Adrenal gland (tissue), 12 donors: ENCODE data around the gene WWC2. TPM values are rescaled to one million over a fixed set of nuclear protein-coding genes. Genes with fewer than 3 reads are reported as not detected.

Experiments used
- DNase-seq, 7 donors: peaks; one replicate each; pipeline ENCODE4 v3.0.0-alpha.2; 2019 to 2020
- H3K27ac ChIP-seq, 5 donors: fragments of 200-600 bp; sonication (generic) in 4 of 5; 1 replicate in 3 of 5; 2 replicates in 2 of 5; pipeline versions ENCODE4 v1.5.1 to v1.8.0; 2016 to 2020; ENCODE audit warnings: mild to moderate bottlenecking in 1 of 5
- H3K27me3 ChIP-seq: fragments of 200-600 bp; 2 replicates; pipeline ENCODE4 v1.8.0; 2021
- H3K36me3 ChIP-seq, 2 donors: fragments of 200-600 bp; replicated peaks in 1 of 2; 1 replicate in 1 of 2; 2 replicates in 1 of 2; pipeline versions ENCODE4 v1.5.1 to v1.8.0; 2018 to 2022
- H3K4me1 ChIP-seq, 2 donors: fragments of 200-600 bp; replicated peaks in 1 of 2; 1 replicate in 1 of 2; 2 replicates in 1 of 2; pipeline versions ENCODE4 v1.5.1 to v1.8.0; 2018 to 2021
- H3K4me3 ChIP-seq, 4 donors: fragments of 200-600 bp; sonication (generic) in 3 of 4; one replicate each; pipeline ENCODE4 v1.5.1; 2016 to 2018
- H3K9me3 ChIP-seq, 3 donors: fragments of 200-600 bp; sonication (generic) in 1 of 3; replicated peaks in 1 of 3; 1 replicate in 2 of 3; 2 replicates in 1 of 3; pipeline versions ENCODE4 v1.5.1 to v1.8.0; 2016 to 2021
- POLR2A ChIP-seq, 2 donors: fragments of 450-650 bp; IDR thresholded peaks; one replicate each; pipeline ENCODE4 v1.6.1; 2017; ENCODE audit warnings: antibody characterized with exemption in 2 of 2, mild to moderate bottlenecking in 2 of 2, moderate library complexity in 1 of 2
- WGBS, 4 donors: extraction: QIAGEN DNeasy Blood & Tissue Kit in 2 of 4; methylation state at CpG; one replicate each; pipeline versions ENCODE4 v1.1.5 to v1.1.7; 2013 to 2017; 5-methylcytosine and 5-hydroxymethylcytosine counted together
- intact Hi-C, 2 donors: fragments of 100-400 bp; cut with DNase I; formaldehyde crosslinking; loops; one replicate each; pipeline versions ENCODE4 v1.14.1 to v1.15.0; 2022 to 2023
- polyA plus RNA-seq, 3 donors: library from polyadenylated mRNA; stranded (reverse); fragments of 200-250 nt in 2 of 3; fragments of 350-450 nt in 1 of 3; fragmentation: Illumina TruSeq in 1 of 3; extraction: RNeasy Lipid Tissue Mini Kit (QIAGEN cat#74804) in 1 of 3; gene quantifications; one replicate each; pipeline ENCODE4 v1.2.3, GENCODE V29; 2013 to 2014
- total RNA-seq, 9 donors: library from RNA; depleted of rRNA in 4 of 9; stranded (reverse); fragments of >200 nt in 4 of 9; fragments of 120-200 nt in 1 of 9; fragmentation: NEBNext Ultra II Directional in 1 of 9; extraction: Animal tissue kit (Norgen Biotek cat#: 25700) in 1 of 9; gene quantifications; one replicate each; pipeline versions ENCODE4 v1.1.0 to v1.2.4, GENCODE V29; 2013 to 2023
- TF ChIP-seq, protein P1 (sequence below), 6 experiments: fragments of 450-650 bp in 4 of 6; fragments of 200-600 bp in 2 of 6; sonication (generic) in 1 of 6; IDR thresholded peaks; 1 replicate in 5 of 6; 2 replicates in 1 of 6; pipeline versions ENCODE4 v1.5.1 to v1.8.0; 2016 to 2021; ENCODE audit warnings: antibody characterized with exemption in 6 of 6, mild to moderate bottlenecking in 2 of 6, moderate library complexity in 1 of 6
- donor health status: healthy with polysubstance abuse.
- donor health status: Bipolar disorder and iron deficiency.
- donor health status: DM: yes; HTN: yes; CAD: no.
- donor health status: DM: no; HTN: no; CAD: no.
- donor health status: DM: no; HTN: no; CAD: no.
- donor health status: DM: yes; HTN: yes; CAD: no.

The WWC2 gene
- total and polyA plus RNA-seq, 12 donors = 3.1 to 27.9 (median 17.4) TPM

DNA sequence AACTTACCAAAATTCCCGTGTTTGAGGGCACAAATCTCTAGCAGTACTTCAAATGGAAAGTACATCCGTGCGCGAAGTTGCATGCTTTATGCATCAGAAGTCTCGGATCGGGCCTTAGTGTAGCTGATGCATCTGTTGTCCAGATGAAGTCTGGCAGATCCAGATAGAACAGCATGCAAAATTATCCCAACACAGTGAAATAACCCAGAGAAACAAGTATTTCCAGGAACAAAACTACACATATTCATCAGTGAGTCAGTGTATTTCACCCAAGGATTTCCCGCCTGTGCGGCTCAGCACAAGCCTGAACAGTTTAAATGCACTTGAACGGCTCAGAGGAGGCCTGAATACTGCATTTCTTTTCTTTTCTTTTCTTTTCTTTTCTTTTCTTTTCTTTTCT is 250.6 kb downstream of the WWC2 start:
- H3K36me3 ChIP-seq = no peaks in the 10 kb centered on the region
- no peak overlapping the region for H3K4me3 ChIP-seq
- peaks cover 60% of the 10 kb centered on the region for H3K27me3 ChIP-seq
- TF ChIP-seq POLR2A (IDR thresholded peaks at IDR 0.05) = no peak
- TF ChIP-seq, protein P1, sequence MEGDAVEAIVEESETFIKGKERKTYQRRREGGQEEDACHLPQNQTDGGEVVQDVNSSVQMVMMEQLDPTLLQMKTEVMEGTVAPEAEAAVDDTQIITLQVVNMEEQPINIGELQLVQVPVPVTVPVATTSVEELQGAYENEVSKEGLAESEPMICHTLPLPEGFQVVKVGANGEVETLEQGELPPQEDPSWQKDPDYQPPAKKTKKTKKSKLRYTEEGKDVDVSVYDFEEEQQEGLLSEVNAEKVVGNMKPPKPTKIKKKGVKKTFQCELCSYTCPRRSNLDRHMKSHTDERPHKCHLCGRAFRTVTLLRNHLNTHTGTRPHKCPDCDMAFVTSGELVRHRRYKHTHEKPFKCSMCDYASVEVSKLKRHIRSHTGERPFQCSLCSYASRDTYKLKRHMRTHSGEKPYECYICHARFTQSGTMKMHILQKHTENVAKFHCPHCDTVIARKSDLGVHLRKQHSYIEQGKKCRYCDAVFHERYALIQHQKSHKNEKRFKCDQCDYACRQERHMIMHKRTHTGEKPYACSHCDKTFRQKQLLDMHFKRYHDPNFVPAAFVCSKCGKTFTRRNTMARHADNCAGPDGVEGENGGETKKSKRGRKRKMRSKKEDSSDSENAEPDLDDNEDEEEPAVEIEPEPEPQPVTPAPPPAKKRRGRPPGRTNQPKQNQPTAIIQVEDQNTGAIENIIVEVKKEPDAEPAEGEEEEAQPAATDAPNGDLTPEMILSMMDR (IDR thresholded peaks at IDR 0.05) = no peak
- intact Hi-C loops = no loop called here
- WGBS, 4 donors = 90 to 95% (median 92%) methylated on average over 9 of the region's 9 CpGs
- H3K9me3 ChIP-seq = no peaks in the 10 kb centered on the region
- peaks cover 0 to 7% of the 10 kb centered on the region in 2 donors for H3K4me1 ChIP-seq
- DNase-seq = peak in 1 of 7 donors; percentile 11
- H3K27ac ChIP-seq = no peak overlapping the region

DNA sequence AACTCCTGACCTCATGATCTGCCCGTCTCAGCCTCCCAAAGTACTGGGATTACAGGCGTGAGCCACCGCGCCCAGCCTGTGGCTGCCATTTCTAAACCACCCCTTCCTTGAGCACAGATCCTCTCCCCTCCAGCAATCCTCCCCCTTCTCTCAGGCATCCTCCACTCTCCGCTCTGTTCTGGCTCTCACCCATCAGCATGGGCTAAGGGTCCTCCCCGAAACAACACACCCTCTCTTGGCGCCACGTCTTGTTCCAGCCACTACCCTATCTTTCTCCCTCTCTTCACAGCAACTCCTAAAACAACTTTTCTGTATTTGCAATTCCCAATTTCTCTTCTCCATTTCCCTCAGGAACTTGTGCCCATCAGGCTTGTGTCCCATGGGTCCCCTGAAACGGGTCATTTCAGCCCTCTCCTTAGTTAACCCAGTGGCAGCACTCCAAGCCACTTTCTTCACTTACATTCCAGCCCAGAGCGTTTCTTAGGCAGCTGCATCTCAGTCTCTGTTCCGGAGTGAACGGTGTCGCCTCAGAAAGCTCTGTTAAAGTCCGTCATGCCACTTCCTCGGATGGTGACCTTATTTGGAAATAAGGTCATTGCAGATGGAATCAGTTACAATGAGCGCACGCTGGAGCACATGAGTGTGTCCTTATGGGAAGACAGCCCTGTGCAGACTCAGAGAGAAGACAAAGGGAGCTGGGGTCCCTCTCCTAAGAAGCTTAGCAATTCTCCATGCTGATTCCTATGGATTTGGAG is 251.4 kb downstream of the WWC2 start:
- TF ChIP-seq, protein P1 (IDR thresholded peaks at IDR 0.05) = no peak
- TF ChIP-seq POLR2A (IDR thresholded peaks at IDR 0.05) = no peak
- peak in 2 of 7 donors; percentile 3 to 29 for DNase-seq
- H3K4me3 ChIP-seq = no peak overlapping the region
- peaks cover 56% of the 10 kb centered on the region for H3K27me3 ChIP-seq
- H3K36me3 ChIP-seq = no peaks in the 10 kb centered on the region
- WGBS, 4 donors = 83 to 90% (median 85%) methylated on average over 17 of the region's 17 CpGs
- H3K4me1 ChIP-seq = peaks cover 0 to 12% of the 10 kb centered on the region in 2 donors
- H3K27ac ChIP-seq = no peak overlapping the region
- H3K9me3 ChIP-seq = no peaks in the 10 kb centered on the region
- intact Hi-C loops = no loop called here

DNA sequence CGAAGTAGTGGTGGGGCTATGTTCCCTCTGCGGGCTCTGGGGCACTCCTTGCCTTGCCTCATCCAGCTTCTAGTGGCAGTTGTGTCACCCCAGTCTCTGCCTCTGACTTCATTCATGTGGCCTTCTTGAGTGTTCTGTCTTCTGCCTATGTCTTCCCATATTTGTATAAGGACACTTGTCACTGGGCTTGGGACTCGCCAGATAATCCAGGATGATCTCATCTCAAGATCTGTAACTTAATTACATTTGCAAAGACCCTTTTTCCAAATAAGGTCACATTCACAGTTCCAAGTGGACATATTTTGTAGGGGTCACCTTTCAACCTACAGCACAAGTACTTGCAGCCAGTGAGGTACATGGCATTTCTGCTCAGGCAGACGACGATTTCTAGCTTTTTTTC is 253.5 kb downstream of the WWC2 start:
- Histone ChIP-seq H3K36me3 (no peaks in the 10 kb centered on the region), H3K9me3 (no peaks in the 10 kb centered on the region), H3K27me3 (peaks cover 54% of the 10 kb centered on the region), H3K4me3 (no peak overlapping the region), H3K27ac (no peak overlapping the region), H3K4me1 (peaks cover 0 to 16% of the 10 kb centered on the region in 2 donors)
- DNase-seq = peak in 2 of 7 donors; percentile 7 to 20
- intact Hi-C loops = no loop called here
- WGBS, 4 donors = 78 to 89% (median 80%) methylated on average over 4 to 5 of the region's 5 CpGs
- TF ChIP-seq POLR2A (IDR thresholded peaks at IDR 0.05) = no peak
- TF ChIP-seq, protein P1 (IDR thresholded peaks at IDR 0.05) = no peak

DNA sequence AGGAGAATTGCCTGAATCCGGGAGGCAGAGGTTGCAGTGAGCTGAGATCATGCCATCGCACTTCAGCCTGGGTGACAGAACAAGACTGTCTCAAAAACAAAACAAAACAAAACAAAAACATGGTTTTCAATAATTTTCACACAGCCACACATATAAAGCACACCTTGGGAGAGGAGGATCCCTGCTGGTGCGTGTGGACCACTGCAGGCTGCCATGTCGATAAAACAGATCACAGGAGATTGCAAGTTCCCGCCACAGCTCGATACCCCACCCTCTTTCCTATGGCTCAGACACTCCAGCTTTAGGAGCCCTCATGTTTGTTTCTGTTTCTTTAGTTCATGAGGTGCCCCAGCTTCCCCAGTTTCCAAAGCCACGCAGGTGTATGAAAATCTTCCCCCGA is 254.5 kb downstream of the WWC2 start:
- Histone ChIP-seq H3K4me3 (no peak overlapping the region), H3K27me3 (peaks cover 56% of the 10 kb centered on the region), H3K4me1 (peaks cover 0 to 15% of the 10 kb centered on the region in 2 donors), H3K27ac (no peak overlapping the region), H3K9me3 (no peaks in the 10 kb centered on the region), H3K36me3 (no peaks in the 10 kb centered on the region)
- WGBS, 4 donors = 77 to 91% (median 84%) methylated on average over 8 of the region's 8 CpGs
- DNase-seq = peak in 1 of 7 donors; percentile 2
- no peak for TF ChIP-seq POLR2A (IDR thresholded peaks at IDR 0.05)
- TF ChIP-seq, protein P1 (IDR thresholded peaks at IDR 0.05) = no peak
- intact Hi-C loops = no loop called here
